ENCODE results near the gene TENM4.

DNA sequence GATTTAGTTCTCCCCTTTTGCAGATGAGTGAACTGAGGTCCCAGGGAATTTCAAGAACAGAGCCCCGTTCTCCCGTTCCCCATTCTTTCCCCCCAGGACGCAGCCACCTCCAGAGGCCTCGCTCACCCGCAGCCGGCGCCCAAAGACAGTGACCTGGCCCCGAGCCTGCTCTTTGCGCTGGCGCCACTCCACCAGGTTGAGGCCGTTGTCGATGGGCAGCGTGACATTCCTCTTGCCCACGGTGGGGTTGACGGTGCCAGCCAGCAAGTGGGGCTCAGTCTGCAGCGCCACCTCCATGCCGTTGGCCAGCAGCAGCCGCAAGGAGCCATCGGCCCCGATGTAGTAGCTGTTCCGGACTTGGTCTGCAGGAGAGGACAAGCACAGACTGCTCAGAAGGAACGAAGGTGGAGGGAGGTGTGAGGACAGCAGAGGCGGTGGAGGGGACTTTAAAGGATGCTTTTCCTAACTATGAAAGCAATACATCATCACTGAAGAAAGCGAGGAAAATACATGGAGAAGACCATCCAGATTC is 764.7 kb downstream of the TENM4 start:
- no peak for TF ChIP-seq POLR2A (IDR thresholded peaks at IDR 0.05)
- TF ChIP-seq, protein P1, sequence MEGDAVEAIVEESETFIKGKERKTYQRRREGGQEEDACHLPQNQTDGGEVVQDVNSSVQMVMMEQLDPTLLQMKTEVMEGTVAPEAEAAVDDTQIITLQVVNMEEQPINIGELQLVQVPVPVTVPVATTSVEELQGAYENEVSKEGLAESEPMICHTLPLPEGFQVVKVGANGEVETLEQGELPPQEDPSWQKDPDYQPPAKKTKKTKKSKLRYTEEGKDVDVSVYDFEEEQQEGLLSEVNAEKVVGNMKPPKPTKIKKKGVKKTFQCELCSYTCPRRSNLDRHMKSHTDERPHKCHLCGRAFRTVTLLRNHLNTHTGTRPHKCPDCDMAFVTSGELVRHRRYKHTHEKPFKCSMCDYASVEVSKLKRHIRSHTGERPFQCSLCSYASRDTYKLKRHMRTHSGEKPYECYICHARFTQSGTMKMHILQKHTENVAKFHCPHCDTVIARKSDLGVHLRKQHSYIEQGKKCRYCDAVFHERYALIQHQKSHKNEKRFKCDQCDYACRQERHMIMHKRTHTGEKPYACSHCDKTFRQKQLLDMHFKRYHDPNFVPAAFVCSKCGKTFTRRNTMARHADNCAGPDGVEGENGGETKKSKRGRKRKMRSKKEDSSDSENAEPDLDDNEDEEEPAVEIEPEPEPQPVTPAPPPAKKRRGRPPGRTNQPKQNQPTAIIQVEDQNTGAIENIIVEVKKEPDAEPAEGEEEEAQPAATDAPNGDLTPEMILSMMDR (IDR thresholded peaks at IDR 0.05) = no peak
